Type B pancreatic cell (in vitro differentiated cells): ENCODE measurements around the gene LSS. TPM values are rescaled to one million over a fixed set of nuclear protein-coding genes. Genes with fewer than 3 reads are reported as not detected.

Experiments
- DNase-seq: peaks from one replicate; pipeline ENCODE4 v3.0.0; 2021; ENCODE audit warnings: mixed read lengths; ENCODE audit not compliant: unreplicated experiment; ENCODE audit errors: extremely low spot score
- H3K27ac Mint-ChIP-seq: 2 replicates; pipeline ENCODE4 v1.8.0; 2021; ENCODE audit warnings: mild to moderate bottlenecking, mixed read lengths
- H3K27me3 Mint-ChIP-seq: 2 replicates; pipeline ENCODE4 v1.8.0; 2021; ENCODE audit warnings: mixed read lengths
- H3K36me3 Mint-ChIP-seq: 2 replicates; pipeline ENCODE4 v1.8.0; 2021; ENCODE audit warnings: mixed read lengths
- H3K4me1 Mint-ChIP-seq: one replicate; pipeline ENCODE4 v1.8.0; 2021; ENCODE audit warnings: mixed read lengths; ENCODE audit not compliant: unreplicated experiment
- H3K4me3 Mint-ChIP-seq: 2 replicates; pipeline ENCODE4 v1.8.0; 2021; ENCODE audit warnings: mild to moderate bottlenecking, mixed read lengths
- H3K9me3 Mint-ChIP-seq: 2 replicates; pipeline ENCODE4 v1.8.0; 2021; ENCODE audit warnings: mixed read lengths
- total RNA-seq: library from RNA; stranded (reverse); gene quantifications from 2 replicates; pipeline ENCODE4 v1.2.1, GENCODE V29; 2021; ENCODE audit warnings: low replicate concordance
- TF ChIP-seq, protein P1 (sequence below): fragments of 200-600 bp; sonication (generic); conservative IDR thresholded peaks from 2 replicates; pipeline ENCODE4 v1.5.0; 2021; ENCODE audit warnings: antibody characterized with exemption, mild to moderate bottlenecking

The LSS gene
- total RNA-seq, 1 donor from 2014 or later = 70.2 TPM

DNA sequence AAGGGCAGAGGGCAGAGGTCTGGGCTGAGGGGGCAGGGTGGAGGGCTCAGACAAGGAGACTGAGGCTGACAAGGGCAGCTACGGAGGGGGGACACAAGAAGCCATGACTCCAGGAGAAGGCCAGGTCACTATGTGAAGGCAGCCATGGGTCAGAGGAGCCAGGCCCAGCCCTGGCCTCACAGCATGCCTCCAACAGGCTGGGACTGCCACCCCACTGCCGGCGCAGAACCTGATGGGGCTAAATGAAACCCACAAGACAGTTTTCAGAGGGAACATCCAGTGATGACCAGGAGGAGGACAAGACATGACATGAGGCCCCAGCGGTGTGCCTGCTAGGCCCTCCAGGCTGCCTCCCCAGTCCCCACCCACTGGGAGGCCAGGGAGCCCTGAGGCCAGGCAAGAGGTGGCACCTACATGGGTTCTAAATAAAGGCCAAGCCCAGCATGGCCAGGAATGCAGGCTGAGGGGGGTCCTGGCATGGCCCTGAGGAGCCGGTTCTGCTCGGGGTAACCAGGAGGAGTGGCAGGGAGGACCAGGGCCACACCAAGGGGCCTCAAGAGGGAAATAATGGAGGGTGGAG is 27.3 kb upstream of the LSS start:
- Mint-ChIP-seq H3K4me3 (no peak overlapping the region), H3K27me3 (no peaks in the 10 kb centered on the region), H3K36me3 (peaks cover 27% of the 10 kb centered on the region), H3K9me3 (no peaks in the 10 kb centered on the region), H3K27ac (no peak overlapping the region), H3K4me1 (no peaks in the 10 kb centered on the region)
- TF ChIP-seq, protein P1, sequence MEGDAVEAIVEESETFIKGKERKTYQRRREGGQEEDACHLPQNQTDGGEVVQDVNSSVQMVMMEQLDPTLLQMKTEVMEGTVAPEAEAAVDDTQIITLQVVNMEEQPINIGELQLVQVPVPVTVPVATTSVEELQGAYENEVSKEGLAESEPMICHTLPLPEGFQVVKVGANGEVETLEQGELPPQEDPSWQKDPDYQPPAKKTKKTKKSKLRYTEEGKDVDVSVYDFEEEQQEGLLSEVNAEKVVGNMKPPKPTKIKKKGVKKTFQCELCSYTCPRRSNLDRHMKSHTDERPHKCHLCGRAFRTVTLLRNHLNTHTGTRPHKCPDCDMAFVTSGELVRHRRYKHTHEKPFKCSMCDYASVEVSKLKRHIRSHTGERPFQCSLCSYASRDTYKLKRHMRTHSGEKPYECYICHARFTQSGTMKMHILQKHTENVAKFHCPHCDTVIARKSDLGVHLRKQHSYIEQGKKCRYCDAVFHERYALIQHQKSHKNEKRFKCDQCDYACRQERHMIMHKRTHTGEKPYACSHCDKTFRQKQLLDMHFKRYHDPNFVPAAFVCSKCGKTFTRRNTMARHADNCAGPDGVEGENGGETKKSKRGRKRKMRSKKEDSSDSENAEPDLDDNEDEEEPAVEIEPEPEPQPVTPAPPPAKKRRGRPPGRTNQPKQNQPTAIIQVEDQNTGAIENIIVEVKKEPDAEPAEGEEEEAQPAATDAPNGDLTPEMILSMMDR = no peak
- DNase-seq = no peak

DNA sequence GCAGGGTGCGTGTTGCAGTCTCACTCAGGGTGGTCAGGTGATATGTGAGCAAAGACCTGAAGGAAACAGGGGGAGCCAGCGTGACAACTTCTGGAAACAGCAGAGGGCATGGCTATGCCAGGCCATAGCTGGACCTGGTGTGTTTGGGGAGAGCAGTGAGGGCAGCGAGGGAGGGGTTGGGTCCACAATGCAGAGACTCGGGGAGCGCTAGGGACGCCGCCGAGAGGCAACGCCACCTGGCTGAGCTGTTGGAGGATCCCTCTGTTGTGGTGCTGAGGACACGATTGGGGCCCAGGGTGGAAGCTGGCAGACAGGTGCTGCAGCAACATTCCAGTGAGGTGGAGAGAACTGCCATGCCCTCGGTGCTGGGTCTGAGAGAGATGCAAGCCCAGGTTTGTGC is 26.6 kb upstream of the LSS start:
- peaks cover 31% of the 10 kb centered on the region for H3K36me3 Mint-ChIP-seq
- H3K27me3 Mint-ChIP-seq = no peaks in the 10 kb centered on the region
- no peaks in the 10 kb centered on the region for H3K4me1 Mint-ChIP-seq
- H3K4me3 Mint-ChIP-seq = no peak overlapping the region
- TF ChIP-seq, protein P1 = no peak
- no peak overlapping the region for H3K27ac Mint-ChIP-seq
- DNase-seq = no peak
- H3K9me3 Mint-ChIP-seq = no peaks in the 10 kb centered on the region

DNA sequence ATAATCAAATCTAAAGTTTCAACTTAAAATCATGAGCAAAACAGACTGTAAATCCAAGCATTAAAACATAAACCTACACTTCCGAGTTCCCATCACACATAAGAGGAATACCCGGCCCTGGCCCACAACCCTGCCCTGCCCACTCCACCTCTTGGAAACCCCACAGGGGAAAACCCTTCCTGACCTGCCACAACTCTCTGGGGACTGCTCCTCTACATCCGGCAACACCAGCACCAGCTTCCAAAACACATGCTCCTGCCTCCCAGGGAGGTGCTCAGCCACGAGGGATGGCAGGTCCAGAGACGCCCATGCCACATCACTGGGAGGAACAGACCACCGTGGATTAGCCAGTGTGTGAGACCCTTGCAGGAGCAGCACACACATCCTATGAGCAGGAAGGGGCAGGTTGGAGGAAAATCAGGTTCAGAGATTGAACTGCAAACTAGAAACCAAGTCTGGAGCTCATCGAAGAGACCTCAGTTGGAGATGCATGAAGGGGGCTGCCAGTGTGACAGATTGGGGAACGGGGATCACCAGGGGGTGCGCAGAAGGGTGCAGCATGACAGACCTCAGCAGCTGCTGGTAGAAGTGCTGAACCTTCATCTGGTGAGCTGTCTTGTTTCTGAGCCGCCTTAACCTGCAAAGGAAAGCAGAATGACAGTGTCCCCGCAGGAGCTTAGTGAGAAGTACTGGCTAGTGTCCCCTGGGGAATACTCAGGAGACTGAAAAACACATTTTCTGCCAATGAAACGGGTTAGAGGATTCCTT is 25.8 kb upstream of the LSS start:
- TF ChIP-seq, protein P1 = no peak
- Mint-ChIP-seq H3K9me3 (no peaks in the 10 kb centered on the region), H3K27me3 (no peaks in the 10 kb centered on the region), H3K4me3 (no peak overlapping the region), H3K4me1 (no peaks in the 10 kb centered on the region), H3K27ac (no peak overlapping the region), H3K36me3 (peaks cover 36% of the 10 kb centered on the region)
- no peak for DNase-seq

DNA sequence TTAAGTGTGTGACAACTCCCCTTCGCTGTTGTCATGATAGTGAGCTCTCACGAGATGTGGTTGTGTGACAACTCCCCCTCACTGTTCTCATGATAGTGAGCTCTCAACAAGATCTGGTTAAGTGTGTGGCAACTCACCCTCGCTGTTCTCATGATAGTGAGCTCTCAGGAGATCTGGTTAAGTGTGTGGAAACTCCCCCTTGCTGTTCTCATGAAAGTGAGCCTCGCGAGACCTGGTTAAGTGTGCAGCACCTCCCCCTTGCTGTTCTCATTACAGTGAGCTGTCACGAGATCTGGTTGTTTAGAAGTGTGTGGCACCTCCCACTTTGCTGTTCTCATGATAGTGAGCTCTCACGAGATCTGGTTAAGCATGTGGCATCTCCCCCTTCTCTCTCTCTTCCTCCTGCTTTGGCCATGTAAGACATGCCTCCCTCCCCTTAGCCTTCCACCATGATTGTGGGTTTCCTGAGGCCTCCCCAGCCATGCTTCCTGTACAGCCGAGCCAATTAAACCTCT is 25.1 kb upstream of the LSS start:
- Mint-ChIP-seq H3K27ac (no peak overlapping the region), H3K27me3 (no peaks in the 10 kb centered on the region), H3K4me1 (no peaks in the 10 kb centered on the region), H3K36me3 (peaks cover 33% of the 10 kb centered on the region), H3K4me3 (no peak overlapping the region), H3K9me3 (no peaks in the 10 kb centered on the region)
- no peak for DNase-seq
- TF ChIP-seq, protein P1 = no peak

DNA sequence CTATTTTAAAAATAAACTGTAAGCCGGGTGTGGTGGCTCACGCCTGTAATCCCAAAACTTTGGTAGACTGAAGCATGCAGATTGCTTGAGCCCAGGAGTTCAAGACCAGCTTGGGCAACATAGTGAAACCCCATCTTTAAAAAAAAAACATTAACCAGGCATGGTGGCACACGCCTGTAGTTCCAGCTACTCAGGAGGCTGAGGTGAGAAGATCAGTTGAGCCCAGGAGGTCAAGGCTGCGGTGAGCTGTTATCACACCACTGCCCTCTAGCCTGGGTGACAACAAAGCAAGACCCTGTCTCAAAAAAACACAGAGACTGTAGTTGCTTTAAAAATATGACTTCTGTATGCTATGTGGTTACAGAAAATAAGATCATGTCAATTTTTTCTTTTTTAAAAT is 24.3 kb upstream of the LSS start:
- DNase-seq = no peak
- no peaks in the 10 kb centered on the region for H3K27me3 Mint-ChIP-seq

More for the DNA sequence above, 24.3 kb upstream of the LSS start:
- H3K4me3 Mint-ChIP-seq = no peak overlapping the region
- no peaks in the 10 kb centered on the region for H3K9me3 Mint-ChIP-seq
- no peaks in the 10 kb centered on the region for H3K4me1 Mint-ChIP-seq
- no peak overlapping the region for H3K27ac Mint-ChIP-seq
- TF ChIP-seq, protein P1 = no peak
- peaks cover 30% of the 10 kb centered on the region for H3K36me3 Mint-ChIP-seq
